ENCODE data around the gene PARD6G. TPM values are rescaled to one million over a fixed set of nuclear protein-coding genes. Genes with fewer than 3 reads are reported as not detected.
A peak's percentile ranks its signal among the peaks of the same experiment; 100 is the strongest.

Gene PARD6G
- total and polyA plus RNA-seq, 2 of the 8 experiments (the other 6 are each of a cell fraction or from before 2014, with no cell fraction given) = 11.3 to 17.9 TPM

- Histone ChIP-seq H3K4me3 (ENCODE audit: extremely low read depth in 1 of 4, insufficient read depth in 2 of 4, low read depth in 3 of 4, low read length in 4 of 4) (no peak overlapping the region), H4K5ac (ENCODE audit: insufficient read length, low read depth, low read length) (no peak overlapping the region), H3K27me3 (replicated peaks in 1 of 4; ENCODE audit: control insufficient read depth in 3 of 4, extremely low read depth in 1 of 4, insufficient read depth in 3 of 4, low read length in 3 of 4) (no peaks in the 10 kb centered on the region), H3K27ac (ENCODE audit: low read depth, low read length) (no peak overlapping the region), H3K56ac (replicated peaks; ENCODE audit: insufficient read length, low read depth, low read length) (no peak overlapping the region), H3K23me2 (ENCODE audit: low read depth, low read length) (no peaks in the 10 kb centered on the region), H2BK12ac (ENCODE audit: low read depth, low read length) (0 out of 2 replicates have a peak overlapping the region, but pooled peaks have one; percentile 6), H3K79me1 (ENCODE audit: low read depth, low read length) (no peaks in the 10 kb centered on the region), H4K8ac (ENCODE audit: extremely low read depth, insufficient read depth, low read length) (no peak overlapping the region), H2BK5ac (ENCODE audit: low read depth, low read length) (no peak overlapping the region), H4K20me1 (replicated peaks in 1 of 2; ENCODE audit: control insufficient read depth in 1 of 2, insufficient read depth in 2 of 2, low read length in 2 of 2) (peaks cover 2 to 8% of the 10 kb centered on the region in 2 experiments), H4K91ac (replicated peaks; ENCODE audit: insufficient read length, low read length) (no peak overlapping the region), H3K79me2 (ENCODE audit: control insufficient read depth in 1 of 2, insufficient read depth in 2 of 2, low read length in 2 of 2) (no peaks in the 10 kb centered on the region), H3K23ac (ENCODE audit: insufficient read length) (no peak overlapping the region), H3K18ac (ENCODE audit: extremely low read depth, low read length) (no peak overlapping the region), H2AFZ (ENCODE audit: low read length) (no peak overlapping the region), H3K9ac (replicated peaks in 1 of 4; ENCODE audit: extremely low read depth in 1 of 4, low read depth in 3 of 4, low read length in 3 of 4) (no peak overlapping the region; a peak in 1 of 7 replicates), H3K36me3 (ENCODE audit: control insufficient read depth in 2 of 4, insufficient read depth in 4 of 4, low read length in 3 of 4) (no peaks in the 10 kb centered on the region; a peak in 2 of 8 replicates), H2BK120ac (replicated peaks; ENCODE audit: low read depth, low read length) (no peak overlapping the region), H3K4ac (replicated peaks; ENCODE audit: insufficient read length, low read depth, low read length) (no peak overlapping the region), H3K14ac (ENCODE audit: insufficient read length) (no peak overlapping the region), H2BK15ac (ENCODE audit: low read length) (no peak overlapping the region), H3K4me2 (ENCODE audit: insufficient read depth in 1 of 2, low read depth in 2 of 2, low read length in 2 of 2) (peak overlapping the region; percentile 56 to 59; a peak in 3 of 4 replicates), H3K4me1 (replicated peaks in 1 of 4; ENCODE audit: control insufficient read depth in 3 of 4, insufficient read depth in 4 of 4, low read length in 3 of 4) (peaks cover 2 to 30% (median 8%) of the 10 kb centered on the region in 4 experiments; a peak in 6 of 7 replicates), H2AK5ac (ENCODE audit: low read depth, low read length) (no peak overlapping the region; the same call in 1 of the 2 replicates), H3K9me3 (ENCODE audit: insufficient read depth in 2 of 2, low read depth in 1 of 2, low read length in 1 of 2) (no peaks in the 10 kb centered on the region), H2BK20ac (ENCODE audit: low read length) (no peak overlapping the region)
- FAIRE-seq (peak; percentile 71), DNase-seq (ENCODE audit: low read depth in 1 of 2, low spot score in 2 of 2) (peak in 1 of 2 experiments; percentile 39)
- ChIA-PET POLR2A (ENCODE audit: partially characterized antibody) (interaction anchor here (1.0 to 2.1 kb wide), 2 partner anchors 15 to 22 kb away, joined by 4 to 6 read pairs; no protein-coding TSS in a partner anchor), CTCF (ENCODE audit: partially characterized antibody) (interaction anchor here (0.6 to 1.6 kb wide), 7 partner anchors 27 to 59 kb away, joined by 3 to 6 read pairs (median 4); no protein-coding TSS in a partner anchor)
- TF ChIP-seq MAFK (IDR thresholded peaks at IDR 0.05; ENCODE audit: low read depth, low read length) (no peak), SIN3A (conservative IDR thresholded peaks at IDR 0.05 in 1 of 2, IDR thresholded peaks at IDR 0.05 in 1 of 2; ENCODE audit: low read depth in 1 of 2, low read length in 2 of 2) (no peak), HDAC6 (IDR thresholded peaks at IDR 0.05; ENCODE audit: low read depth, low read length) (no peak), POU5F1 (IDR thresholded peaks at IDR 0.05; ENCODE audit: low read depth, low read length) (no peak), HDAC2 (IDR thresholded peaks at IDR 0.05; ENCODE audit: borderline replicate concordance in 1 of 2, low read depth in 2 of 2, low read length in 2 of 2) (no peak), KDM5A (IDR thresholded peaks at IDR 0.05; ENCODE audit: low read length) (no peak), ASH2L (IDR thresholded peaks at IDR 0.05; ENCODE audit: low read length) (no peak), SIX5 (IDR thresholded peaks at IDR 0.05; ENCODE audit: low read depth, low read length) (no peak)
- WGBS, 2 experiments (ENCODE audit: extremely low coverage in 1 of 2, insufficient coverage in 1 of 2, insufficient read length in 1 of 2, insufficient replicate concordance in 2 of 2, low coverage in 1 of 2, low lambda C conversion rate in 2 of 2, missing lambda C conversion rate in 1 of 2) = 81% methylated on average over 4 of the region's 4 CpGs; no CpG with 5 or more reads in 1 of the 2 experiments
Observed at GRCh38 chr18:80197528-80197927, 49.8 kb downstream of the PARD6G start.

Data from H1 (cell line).